GM23248 (cell line): ENCODE results near the gene DENND5B. TPM values are rescaled to one million over a fixed set of nuclear protein-coding genes. Genes with fewer than 3 reads are reported as not detected.
A peak's percentile ranks its signal among the peaks of the same experiment; 100 is the strongest.

Experiments
- DNase-seq: peaks from one replicate; pipeline ENCODE4 v3.0.0-alpha.2; 2015
- H2AFZ ChIP-seq: fragments of 200-600 bp; sonication (generic); 2 replicates; pipeline ENCODE4 v1.6.1; 2016; ENCODE audit warnings: antibody characterized with exemption
- H3F3A ChIP-seq: fragments of 200-600 bp; sonication (generic); 2 replicates; pipeline ENCODE4 v1.6.1; 2016; ENCODE audit warnings: mild to moderate bottlenecking, antibody characterized with exemption, mixed run types; ENCODE audit not compliant: insufficient read depth
- H3K27ac ChIP-seq: fragments of 200-600 bp; sonication (generic); 2 replicates; pipeline ENCODE4 v1.5.1; 2016; ENCODE audit warnings: mild to moderate bottlenecking
- H3K27me3 ChIP-seq: fragments of 200-600 bp; sonication (generic); replicated peaks from 2 replicates; pipeline ENCODE4 v1.6.1; 2016; ENCODE audit warnings: mild to moderate bottlenecking; ENCODE audit not compliant: insufficient read depth
- H3K36me3 ChIP-seq: fragments of 200-600 bp; sonication (generic); 2 replicates; pipeline ENCODE4 v1.6.1; 2016; ENCODE audit warnings: low read depth, mild to moderate bottlenecking
- H3K4me1 ChIP-seq: fragments of 200-600 bp; sonication (generic); 2 replicates; pipeline ENCODE4 v1.6.1; 2016; ENCODE audit warnings: mild to moderate bottlenecking; ENCODE audit not compliant: insufficient read depth
- H3K4me2 ChIP-seq: fragments of 200-600 bp; sonication (generic); one replicate; pipeline ENCODE4 v1.6.1; 2016; ENCODE audit warnings: mild to moderate bottlenecking; ENCODE audit not compliant: unreplicated experiment
- H3K4me3 ChIP-seq: fragments of 200-600 bp; sonication (generic); 2 replicates; pipeline ENCODE4 v1.5.1; 2016; ENCODE audit warnings: mild to moderate bottlenecking
- H3K79me2 ChIP-seq: fragments of 200-600 bp; sonication (generic); 2 replicates; pipeline ENCODE4 v1.6.1; 2016; ENCODE audit warnings: mild to moderate bottlenecking; ENCODE audit not compliant: insufficient read depth
- H3K9ac ChIP-seq: fragments of 200-600 bp; sonication (generic); 2 replicates; pipeline ENCODE4 v1.6.1; 2016; ENCODE audit warnings: mild to moderate bottlenecking
- H3K9me2 ChIP-seq: fragments of 200-600 bp; sonication (generic); 2 replicates; pipeline ENCODE4 v1.6.1; 2016; ENCODE audit warnings: mixed run types, mild to moderate bottlenecking, moderate library complexity; ENCODE audit not compliant: insufficient read depth
- H3K9me3 ChIP-seq: fragments of 200-600 bp; sonication (generic); one replicate; pipeline ENCODE4 v1.6.1; 2017; ENCODE audit warnings: low read depth
- H4K20me1 ChIP-seq: fragments of 200-600 bp; sonication (generic); 2 replicates; pipeline ENCODE4 v1.6.0; 2016; ENCODE audit not compliant: insufficient read depth
- EZH2 ChIP-seq: fragments of 200-600 bp; sonication (generic); IDR thresholded peaks from 2 replicates; pipeline ENCODE4 v1.6.1; 2018; ENCODE audit warnings: antibody characterized with exemption, mild to moderate bottlenecking; ENCODE audit not compliant: insufficient read depth, poor library complexity, severe bottlenecking
- EZH2phosphoT487 ChIP-seq: fragments of 200-600 bp; sonication (generic); IDR thresholded peaks from 2 replicates; pipeline ENCODE4 v1.6.1; 2018; ENCODE audit warnings: antibody characterized with exemption, moderate library complexity, mild to moderate bottlenecking, low read depth; ENCODE audit not compliant: insufficient read depth
- WGBS, 2 experiments: methylation state at CpG; one replicate each; pipeline ENCODE4 v1.1.6; 2015 to 2017; ENCODE audit warnings: low lambda C conversion rate in 2 of 2, low coverage in 1 of 2; ENCODE audit errors: missing lambda C conversion rate in 2 of 2; 5-methylcytosine and 5-hydroxymethylcytosine counted together
- in situ Hi-C: fragments of 300-500 bp; cut with MboI; formaldehyde crosslinking; loops from 2 replicates; pipeline ENCODE4 v1.15.0; 2020
- polyA plus RNA-seq: library from polyadenylated mRNA; unstranded; fragments of >200 nt; fragmentation: Nextera tagmentation; extraction: Ambion mirVana; gene quantifications from 2 replicates; pipeline ENCODE4 v1.2.1, GENCODE V29; 2016
- total RNA-seq: library from RNA; depleted of rRNA; stranded (reverse); fragments of >200 nt; shearing (Covaris generic); gene quantifications from 2 replicates; pipeline ENCODE4 v1.2.3, GENCODE V29; 2014

Gene DENND5B
- total and polyA plus RNA-seq, 2 experiments from 2014 or later: 9.9 to 12.0 TPM

DNA sequence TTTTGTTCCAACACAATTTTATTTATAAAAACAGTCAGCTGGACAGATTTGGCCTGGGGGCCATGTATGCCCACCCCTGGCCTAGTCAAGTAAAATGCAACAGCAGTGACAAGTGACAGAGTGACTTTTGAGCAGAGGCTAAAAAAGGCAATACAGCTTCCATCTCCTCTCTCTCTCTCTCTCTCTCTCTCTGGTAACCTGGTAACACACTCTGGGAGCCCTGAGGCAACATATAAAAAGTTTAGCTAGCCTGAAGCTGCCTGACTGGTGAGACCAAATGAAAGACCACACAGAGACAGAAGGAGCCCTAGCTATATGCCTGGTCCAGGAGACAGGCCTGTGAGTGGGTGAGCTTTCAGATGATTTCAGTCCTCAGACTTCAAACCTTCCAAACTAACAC lies 105.4 kb downstream of the DENND5B start:
- Histone ChIP-seq H3K36me3 (no peaks in the 10 kb centered on the region), H3K27me3 (no peaks in the 10 kb centered on the region), H3K9me3 (no peaks in the 10 kb centered on the region), H3K4me3 (no peak overlapping the region), H3K9me2 (no peaks in the 10 kb centered on the region), H3K9ac (no peak overlapping the region), H3K27ac (no peak overlapping the region), H3K4me1 (no peaks in the 10 kb centered on the region), H3K4me2 (no peak overlapping the region), H2AFZ (no peak overlapping the region), H3F3A (0 out of 2 replicates have a peak, but pooled peaks cover 7% of the 10 kb centered on the region), H3K79me2 (0 out of 2 replicates have a peak, but pooled peaks cover 16% of the 10 kb centered on the region), H4K20me1 (no peaks in the 10 kb centered on the region)
- DNase-seq: no peak
- TF ChIP-seq EZH2 (no peak), EZH2phosphoT487 (no peak)
- in situ Hi-C loops: no loop called here

- WGBS, 2 experiments: 86 to 89% methylated on average over 3 of the region's 3 CpGs
- Histone ChIP-seq H3K4me2 (no peak overlapping the region), H3K9ac (no peak overlapping the region), H3F3A (0 out of 2 replicates have a peak, but pooled peaks cover 7% of the 10 kb centered on the region), H3K27ac (no peak overlapping the region), H3K27me3 (no peaks in the 10 kb centered on the region), H2AFZ (no peak overlapping the region), H3K9me2 (no peaks in the 10 kb centered on the region), H3K9me3 (no peaks in the 10 kb centered on the region), H3K36me3 (no peaks in the 10 kb centered on the region; the same call in 1 of the 2 replicates), H4K20me1 (no peaks in the 10 kb centered on the region), H3K79me2 (0 out of 2 replicates have a peak, but pooled peaks cover 16% of the 10 kb centered on the region), H3K4me1 (no peaks in the 10 kb centered on the region), H3K4me3 (no peak overlapping the region)
- in situ Hi-C loops: no loop called here
- no peak for TF ChIP-seq EZH2phosphoT487
- TF ChIP-seq EZH2: no peak
- DNase-seq: peak; percentile 21
Measured at GRCh38 chr12:31482816-31483215, 108.1 kb downstream of the DENND5B start.

DNA sequence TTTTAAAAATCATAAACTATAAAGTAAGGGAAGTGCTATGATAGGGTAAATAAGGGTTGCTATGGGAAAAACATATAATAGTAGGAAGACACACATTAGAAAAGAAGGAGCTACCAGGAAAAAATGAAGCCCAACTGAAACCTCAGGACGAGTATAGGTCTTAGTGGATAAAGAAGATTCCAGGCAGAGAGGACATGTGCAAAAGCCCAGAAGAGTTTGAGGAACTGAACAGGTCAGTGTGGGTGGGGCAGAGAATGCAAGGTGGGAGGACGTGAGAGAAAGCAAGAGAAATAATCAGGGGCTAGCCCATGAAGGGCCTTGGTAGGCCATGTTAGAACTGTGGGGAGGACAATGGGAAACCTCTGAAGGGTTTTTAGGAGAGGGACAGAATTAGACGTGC lies 109.5 kb downstream of the DENND5B start:
- Histone ChIP-seq H3K36me3 (no peaks in the 10 kb centered on the region; the same call in 1 of the 2 replicates), H4K20me1 (no peaks in the 10 kb centered on the region), H3K79me2 (0 out of 2 replicates have a peak, but pooled peaks cover 16% of the 10 kb centered on the region), H3K9ac (no peak overlapping the region), H3K4me3 (no peak overlapping the region), H3K9me2 (no peaks in the 10 kb centered on the region), H2AFZ (no peak overlapping the region), H3K27me3 (no peaks in the 10 kb centered on the region), H3K4me2 (no peak overlapping the region), H3K9me3 (no peaks in the 10 kb centered on the region), H3K27ac (no peak overlapping the region), H3K4me1 (no peaks in the 10 kb centered on the region), H3F3A (0 out of 2 replicates have a peak, but pooled peaks cover 7% of the 10 kb centered on the region)
- in situ Hi-C loops: no loop called here
- WGBS, 2 experiments: 76 to 84% methylated on average over 3 of the region's 3 CpGs
- DNase-seq: no peak
- TF ChIP-seq EZH2 (no peak), EZH2phosphoT487 (no peak)

- H3K9me3 ChIP-seq: no peaks in the 10 kb centered on the region
- WGBS, 2 experiments: 78 to 81% methylated on average over 5 of the region's 5 CpGs
- DNase-seq: no peak
- H3K4me1 ChIP-seq: no peaks in the 10 kb centered on the region
- no peak overlapping the region for H3K4me2 ChIP-seq
- H3F3A ChIP-seq: 0 out of 2 replicates have a peak, but pooled peaks cover 7% of the 10 kb centered on the region
- H3K9me2 ChIP-seq: no peaks in the 10 kb centered on the region
- in situ Hi-C loops: no loop called here
- H3K36me3 ChIP-seq: no peaks in the 10 kb centered on the region; the same call in 1 of the 2 replicates
- H3K27me3 ChIP-seq: no peaks in the 10 kb centered on the region
- H3K9ac ChIP-seq: no peak overlapping the region
- H3K27ac ChIP-seq: no peak overlapping the region
- no peak overlapping the region for H3K4me3 ChIP-seq
- no peaks in the 10 kb centered on the region for H4K20me1 ChIP-seq
- TF ChIP-seq EZH2phosphoT487 (no peak), EZH2 (no peak)
- 0 out of 2 replicates have a peak, but pooled peaks cover 16% of the 10 kb centered on the region for H3K79me2 ChIP-seq
- no peak overlapping the region for H2AFZ ChIP-seq
Measured at GRCh38 chr12:31479516-31480210, 111.3 kb downstream of the DENND5B start.
